GM13976 (cell line): ENCODE measurements around the gene RUVBL2.

Experiments used
- DNase-seq: peaks from one replicate; pipeline ENCODE4 v3.0.0; 2012; ENCODE audit warnings: low spot score
- in situ Hi-C: fragments of 300-500 bp; cut with MboI; formaldehyde crosslinking; loops from one replicate; pipeline ENCODE4 v1.12.0; 2022; ENCODE audit warnings: low sequenced_read_pairs, mixed read lengths, inconsistent platforms; ENCODE audit not compliant: unreplicated experiment
- TF ChIP-seq, protein P1 (sequence below): IDR thresholded peaks from 2 replicates; pipeline ENCODE4 v1.5.1; 2012; ENCODE audit warnings: borderline replicate concordance, mild to moderate bottlenecking; ENCODE audit not compliant: insufficient read depth; ENCODE audit errors: extremely low read depth, missing control alignments, control extremely low read depth

Gene RUVBL2

DNA sequence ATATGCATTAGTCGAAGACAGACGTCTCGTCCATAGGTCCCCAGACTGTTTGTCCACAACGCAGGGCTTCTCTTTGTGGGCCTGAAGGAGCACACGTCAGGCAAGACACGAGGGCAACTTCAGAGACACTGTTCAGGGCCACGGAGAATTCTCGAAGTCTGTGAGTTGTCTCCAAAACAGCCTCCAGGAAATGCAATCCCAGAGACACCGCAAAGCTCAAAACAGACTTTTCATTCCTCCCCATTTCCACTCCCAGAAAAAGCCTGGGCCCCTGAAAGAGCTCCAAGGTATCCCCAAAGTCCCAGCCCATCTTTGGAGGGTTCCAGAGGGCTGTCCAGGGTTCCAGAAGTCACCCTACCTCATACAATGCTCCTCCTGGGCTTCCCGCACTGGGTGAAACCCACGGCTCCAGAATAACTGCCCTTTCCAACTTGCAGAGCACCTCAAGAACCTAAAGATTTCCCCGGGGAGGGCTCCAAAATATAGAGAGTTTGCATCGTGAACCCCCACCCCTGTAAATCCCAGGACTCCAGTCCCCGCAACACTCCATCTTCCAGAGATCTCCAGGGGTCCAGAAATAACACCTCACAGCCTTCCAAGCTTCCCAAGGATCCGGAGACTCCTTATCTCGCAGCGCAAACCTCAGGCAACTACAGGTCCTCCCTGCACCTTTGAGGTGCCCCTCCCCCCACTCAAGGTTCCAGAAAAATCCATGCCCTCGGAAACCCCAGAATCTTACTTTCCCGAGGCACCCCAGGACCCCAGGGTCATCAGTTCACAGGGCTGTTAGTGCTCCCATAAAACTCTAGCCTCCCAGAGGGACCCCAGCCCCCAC lies 29.3 kb upstream of the RUVBL2 start:
- DNase-seq = no peak
- in situ Hi-C loops = no loop called here
- TF ChIP-seq, protein P1, sequence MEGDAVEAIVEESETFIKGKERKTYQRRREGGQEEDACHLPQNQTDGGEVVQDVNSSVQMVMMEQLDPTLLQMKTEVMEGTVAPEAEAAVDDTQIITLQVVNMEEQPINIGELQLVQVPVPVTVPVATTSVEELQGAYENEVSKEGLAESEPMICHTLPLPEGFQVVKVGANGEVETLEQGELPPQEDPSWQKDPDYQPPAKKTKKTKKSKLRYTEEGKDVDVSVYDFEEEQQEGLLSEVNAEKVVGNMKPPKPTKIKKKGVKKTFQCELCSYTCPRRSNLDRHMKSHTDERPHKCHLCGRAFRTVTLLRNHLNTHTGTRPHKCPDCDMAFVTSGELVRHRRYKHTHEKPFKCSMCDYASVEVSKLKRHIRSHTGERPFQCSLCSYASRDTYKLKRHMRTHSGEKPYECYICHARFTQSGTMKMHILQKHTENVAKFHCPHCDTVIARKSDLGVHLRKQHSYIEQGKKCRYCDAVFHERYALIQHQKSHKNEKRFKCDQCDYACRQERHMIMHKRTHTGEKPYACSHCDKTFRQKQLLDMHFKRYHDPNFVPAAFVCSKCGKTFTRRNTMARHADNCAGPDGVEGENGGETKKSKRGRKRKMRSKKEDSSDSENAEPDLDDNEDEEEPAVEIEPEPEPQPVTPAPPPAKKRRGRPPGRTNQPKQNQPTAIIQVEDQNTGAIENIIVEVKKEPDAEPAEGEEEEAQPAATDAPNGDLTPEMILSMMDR = no peak

DNA sequence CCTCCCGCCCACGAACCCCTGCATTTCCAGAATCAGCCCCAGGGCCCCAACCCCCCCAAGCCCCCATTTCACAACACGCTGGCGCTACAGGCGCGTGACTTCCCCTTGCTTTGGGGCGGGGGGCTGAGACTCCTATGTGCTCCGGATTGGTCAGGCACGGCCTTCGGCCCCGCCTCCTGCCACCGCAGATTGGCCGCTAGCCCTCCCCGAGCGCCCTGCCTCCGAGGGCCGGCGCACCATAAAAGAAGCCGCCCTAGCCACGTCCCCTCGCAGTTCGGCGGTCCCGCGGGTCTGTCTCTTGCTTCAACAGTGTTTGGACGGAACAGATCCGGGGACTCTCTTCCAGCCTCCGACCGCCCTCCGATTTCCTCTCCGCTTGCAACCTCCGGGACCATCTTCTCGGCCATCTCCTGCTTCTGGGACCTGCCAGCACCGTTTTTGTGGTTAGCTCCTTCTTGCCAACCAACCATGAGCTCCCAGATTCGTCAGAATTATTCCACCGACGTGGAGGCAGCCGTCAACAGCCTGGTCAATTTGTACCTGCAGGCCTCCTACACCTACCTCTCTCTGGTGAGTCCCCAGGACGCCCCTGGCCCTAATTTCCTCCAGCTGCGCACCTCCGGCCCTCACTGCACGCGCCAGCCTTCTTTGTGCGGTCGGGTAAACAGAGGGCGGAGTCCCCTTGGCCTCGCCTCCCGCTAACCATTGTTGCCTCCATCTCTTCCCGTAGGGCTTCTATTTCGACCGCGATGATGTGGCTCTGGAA lies 28.5 kb upstream of the RUVBL2 start, which contains the start of gene FTL:
Gene FTL, plus strand, starts transcription at position 270 of the 766 bp plus-strand sequence. Its CDS starts 199 bp downstream, at position 469.
- TF ChIP-seq, protein P1 = no peak
- peak; percentile 98 for DNase-seq
- in situ Hi-C loops = no loop called here

- peak; percentile 81 for DNase-seq
- in situ Hi-C loops = no loop called here
- TF ChIP-seq, protein P1 = no peak
Measured at GRCh38 chr19:48965806-48966540, 27.7 kb upstream of the RUVBL2 start.

DNA sequence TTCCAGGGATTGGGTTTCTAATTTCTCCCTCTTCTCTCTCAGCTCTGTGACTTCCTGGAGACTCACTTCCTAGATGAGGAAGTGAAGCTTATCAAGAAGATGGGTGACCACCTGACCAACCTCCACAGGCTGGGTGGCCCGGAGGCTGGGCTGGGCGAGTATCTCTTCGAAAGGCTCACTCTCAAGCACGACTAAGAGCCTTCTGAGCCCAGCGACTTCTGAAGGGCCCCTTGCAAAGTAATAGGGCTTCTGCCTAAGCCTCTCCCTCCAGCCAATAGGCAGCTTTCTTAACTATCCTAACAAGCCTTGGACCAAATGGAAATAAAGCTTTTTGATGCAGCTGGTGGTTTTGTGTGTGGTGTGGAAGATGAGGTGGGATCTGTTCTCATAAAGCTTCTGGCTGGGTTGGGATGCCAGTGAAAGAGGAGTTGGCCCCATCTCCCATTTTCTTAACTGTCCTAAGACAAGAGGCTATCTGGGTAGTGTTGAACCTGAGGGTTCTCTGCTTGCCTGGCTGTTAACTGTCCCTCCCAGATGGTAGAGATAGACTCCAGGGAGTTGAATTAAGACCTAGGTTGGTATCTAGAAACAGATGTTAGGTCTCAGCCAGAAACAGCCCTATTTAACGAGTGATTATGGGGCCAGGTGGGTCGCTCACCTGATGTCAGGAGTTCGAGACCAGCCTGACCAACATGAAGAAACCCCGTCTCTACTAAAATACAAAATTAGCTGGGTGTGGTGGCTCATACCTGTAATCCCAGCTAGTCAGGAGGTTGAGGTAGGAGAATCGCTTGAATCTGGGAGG lies 26.9 kb upstream of the RUVBL2 start:
- TF ChIP-seq, protein P1 = no peak
- in situ Hi-C loops = no loop called here
- DNase-seq = no peak

GRCh38 chr19:48967346-48968178 lies 26.1 kb upstream of the RUVBL2 start:
- DNase-seq = no peak
- in situ Hi-C loops = no loop called here
- TF ChIP-seq, protein P1 = no peak
